ENCODE measurements around the gene RHD. TPM values are rescaled to one million over a fixed set of nuclear protein-coding genes. Genes with fewer than 3 reads are reported as not detected.
"Not testable (repeated sequence)": the region's sequence is repeated elsewhere in the genome, so short reads cannot be mapped to it uniquely, and the experiment has no call there.

Gene RHD
- total RNA-seq, 1 experiment from 2014 or later, result not detected

DNA sequence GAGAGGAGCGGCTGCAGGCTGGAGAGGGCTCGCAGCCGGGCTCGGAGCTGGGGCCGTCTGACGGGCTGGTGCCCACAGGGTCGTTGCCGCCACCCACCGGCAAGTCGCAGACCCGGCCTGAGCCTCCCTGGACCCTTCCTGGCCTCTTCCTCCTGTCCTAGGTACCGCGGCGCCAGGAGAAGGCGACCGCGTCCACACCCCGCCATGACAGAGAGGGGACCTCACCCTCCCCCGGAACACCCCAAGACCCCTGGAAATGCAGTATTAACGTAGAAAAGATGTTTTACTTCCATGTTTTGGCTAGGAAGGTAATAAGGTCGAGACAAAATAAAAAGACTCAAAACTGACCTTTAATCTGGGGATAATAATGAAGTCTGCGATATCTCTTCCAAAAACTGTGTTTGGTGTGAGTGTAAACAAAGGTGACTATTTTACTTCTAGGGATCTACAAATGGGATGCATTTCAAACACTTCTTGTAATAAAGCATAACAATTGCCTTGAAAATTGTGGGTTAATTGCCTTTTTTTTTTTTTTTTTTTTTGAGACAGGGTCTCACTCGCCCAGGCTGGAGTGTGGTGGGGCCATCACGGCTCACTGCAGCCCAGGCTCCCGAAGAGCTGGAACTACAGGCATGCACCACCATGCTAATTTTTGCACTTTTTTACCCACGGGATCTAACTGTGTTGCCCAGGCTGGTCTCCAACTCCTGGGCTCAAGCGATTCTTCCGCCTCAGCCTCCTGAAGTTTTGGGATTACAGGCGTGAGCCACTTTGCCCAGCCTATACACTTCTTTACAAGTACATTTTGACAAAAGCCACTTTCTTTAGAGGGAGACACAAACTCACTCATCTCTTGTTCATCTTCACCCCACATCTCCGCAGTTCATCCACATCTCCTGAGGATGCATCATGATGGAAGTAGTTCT is 24.2 kb upstream of the RHD start:
- H3K9me3 ChIP-seq, result no peaks in the 10 kb centered on the region
- H3K27me3 ChIP-seq, result no peaks in the 10 kb centered on the region
- DNase-seq, result no peak
- peak overlapping the region; percentile 85 for H3K4me3 ChIP-seq
- H3K36me3 ChIP-seq, result peaks cover 37% of the 10 kb centered on the region

DNA sequence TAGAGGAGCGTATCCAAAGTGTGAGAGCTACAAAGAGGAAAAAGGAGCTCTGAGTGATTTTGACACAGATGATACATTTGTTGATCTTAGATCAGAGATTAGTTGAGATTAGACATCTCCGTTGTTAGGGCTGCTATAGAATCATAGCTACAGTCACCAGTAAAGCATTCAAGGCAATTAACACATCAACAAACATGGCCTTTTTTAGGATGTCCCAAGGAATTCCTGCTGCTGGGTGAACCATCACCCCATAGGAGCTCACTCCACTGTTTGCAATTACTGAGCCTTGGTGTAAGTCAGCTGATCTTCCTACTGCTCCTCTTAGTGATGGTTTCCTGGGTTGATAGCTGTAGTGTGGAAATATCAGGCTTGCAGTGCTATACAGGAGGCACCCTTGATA is 18.4 kb upstream of the RHD start:
- no peaks in the 10 kb centered on the region for H3K9me3 ChIP-seq
- H3K27me3 ChIP-seq, result no peaks in the 10 kb centered on the region
- DNase-seq, result no peak
- H3K4me3 ChIP-seq, result no peak overlapping the region
- H3K36me3 ChIP-seq, result no peaks in the 10 kb centered on the region

DNA sequence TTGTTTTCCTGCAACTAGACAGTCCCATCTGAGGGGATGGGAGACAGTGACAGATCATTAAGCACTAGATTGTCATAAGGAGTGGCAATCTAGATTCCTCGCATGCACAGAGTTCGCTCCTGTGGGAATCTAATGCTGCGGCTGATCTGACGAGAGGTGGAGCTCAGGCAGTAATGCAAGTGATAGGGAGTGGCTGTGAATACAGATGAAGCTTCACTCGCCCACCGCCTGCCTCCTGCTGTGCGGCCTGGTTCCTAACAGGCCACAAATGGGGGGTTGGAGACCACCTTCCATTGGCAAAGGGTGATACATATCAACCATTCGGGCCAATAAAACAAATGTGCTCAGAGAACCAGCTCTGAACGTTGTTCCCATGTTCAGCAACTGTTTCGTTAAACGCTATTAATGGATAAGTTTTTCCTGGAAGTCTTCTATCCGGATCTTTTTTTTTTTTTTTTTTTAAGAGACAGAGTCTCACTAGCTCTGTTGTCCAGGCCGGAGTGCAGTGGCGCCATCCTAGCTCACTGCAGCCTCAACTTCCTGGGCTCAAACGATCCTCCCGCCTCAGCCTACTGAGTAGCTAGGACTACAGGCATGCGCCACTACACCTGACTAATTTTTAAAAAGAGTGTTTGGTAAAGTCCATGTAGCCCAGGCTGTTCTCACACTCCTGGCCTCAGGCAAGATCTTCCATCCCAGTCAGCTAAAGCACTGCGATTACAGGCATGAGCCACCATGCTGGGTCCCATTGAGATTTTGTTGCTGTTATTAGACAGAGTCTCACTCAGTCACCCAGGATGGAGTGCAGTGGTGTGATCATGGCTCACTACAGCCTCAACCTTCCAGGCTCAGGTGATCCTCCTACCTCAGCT is 16.4 kb upstream of the RHD start:
- Histone ChIP-seq H3K9me3 (no peaks in the 10 kb centered on the region), H3K36me3 (no peaks in the 10 kb centered on the region), H3K27me3 (no peaks in the 10 kb centered on the region), H3K4me3 (no peak overlapping the region)
- no peak for DNase-seq

DNA sequence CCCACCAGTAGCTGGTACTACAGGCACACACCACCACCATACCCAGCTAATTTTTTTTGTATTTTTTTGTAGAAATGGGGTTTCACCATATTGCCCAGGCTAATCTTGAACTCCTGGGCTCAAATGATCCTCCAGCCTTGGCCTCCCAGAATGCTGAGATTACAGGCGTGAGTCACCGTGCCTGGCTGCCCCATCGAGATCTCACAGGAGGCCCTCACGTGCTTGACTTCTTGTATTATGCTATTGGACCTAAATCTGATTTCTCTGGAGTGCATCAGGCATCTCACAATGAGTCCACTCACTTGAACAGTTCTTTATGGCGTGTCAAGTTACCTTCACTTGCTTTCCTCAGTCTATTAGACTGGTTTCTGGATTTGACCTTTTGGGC is 15.7 kb upstream of the RHD start:
- H3K36me3 ChIP-seq, result no peaks in the 10 kb centered on the region
- H3K4me3 ChIP-seq, result no peak overlapping the region
- DNase-seq, result peak; percentile 78
- no peaks in the 10 kb centered on the region for H3K9me3 ChIP-seq
- H3K27me3 ChIP-seq, result no peaks in the 10 kb centered on the region

DNA sequence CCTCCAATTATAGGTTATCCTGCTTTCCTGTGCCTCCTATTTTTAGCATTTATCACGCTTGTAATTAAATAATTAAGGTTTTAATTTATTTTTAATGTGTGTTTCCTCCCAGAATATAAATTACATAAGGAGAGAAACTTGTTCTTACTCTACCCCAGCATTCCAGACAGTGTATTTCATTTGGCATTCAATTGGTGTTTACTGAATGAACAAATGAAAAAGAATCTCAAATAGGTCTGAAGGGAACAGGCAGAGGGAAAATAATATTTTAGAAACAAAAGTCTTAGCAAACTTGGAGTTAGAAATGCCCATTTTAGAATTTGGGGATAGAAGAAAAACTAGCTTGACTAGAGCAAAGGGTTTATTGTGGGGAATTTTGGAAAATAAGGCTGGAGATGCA is 15.1 kb upstream of the RHD start:
- Histone ChIP-seq H3K27me3 (no peaks in the 10 kb centered on the region), H3K4me3 (no peak overlapping the region), H3K36me3 (no peaks in the 10 kb centered on the region; the same call in 1 of the 2 replicates), H3K9me3 (no peaks in the 10 kb centered on the region)
- DNase-seq, result no peak

DNA sequence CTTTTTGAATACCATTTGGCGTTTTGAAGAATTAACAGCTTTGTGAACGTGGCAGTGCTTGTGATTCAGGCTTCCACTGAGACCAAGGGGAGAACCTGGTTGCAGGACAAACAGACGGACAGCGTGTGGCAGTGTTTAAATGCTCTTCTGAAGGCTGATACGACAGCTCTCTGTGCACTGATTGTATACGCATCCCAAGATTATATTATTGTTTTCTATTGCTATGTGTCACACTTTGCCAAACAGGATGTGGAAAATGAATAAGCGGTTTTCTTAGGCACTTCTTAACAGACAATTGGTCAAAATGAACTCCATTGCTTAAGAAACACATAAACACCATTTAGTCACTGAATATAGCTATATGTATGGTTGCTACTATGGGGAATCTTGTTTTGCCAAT is 12.5 kb upstream of the RHD start:
- DNase-seq, H3K27me3 ChIP-seq, H3K9me3 ChIP-seq, H3K36me3 ChIP-seq, H3K4me3 ChIP-seq: not testable (repeated sequence)

DNA sequence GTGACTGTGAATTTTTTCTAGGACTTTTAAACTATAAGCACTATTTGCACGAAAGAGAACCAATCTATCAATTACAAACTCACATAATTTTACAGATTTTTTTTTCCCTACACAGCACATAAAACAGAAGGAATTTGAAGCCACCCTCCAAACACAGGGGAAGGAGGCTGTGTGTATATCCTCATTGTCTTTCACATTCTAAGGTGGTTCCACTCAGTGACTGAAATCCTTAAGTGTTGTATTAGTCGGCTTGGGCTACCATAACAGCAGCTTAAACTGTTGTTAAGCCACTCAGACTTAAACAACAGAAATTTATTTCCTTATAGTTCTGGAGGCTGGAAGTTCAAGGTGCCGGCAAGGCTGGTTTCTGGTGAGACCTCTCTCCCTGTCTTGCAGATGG is 12.0 kb upstream of the RHD start:
- H3K27me3 ChIP-seq, H3K36me3 ChIP-seq, H3K4me3 ChIP-seq, H3K9me3 ChIP-seq, DNase-seq: not testable (repeated sequence)

DNA sequence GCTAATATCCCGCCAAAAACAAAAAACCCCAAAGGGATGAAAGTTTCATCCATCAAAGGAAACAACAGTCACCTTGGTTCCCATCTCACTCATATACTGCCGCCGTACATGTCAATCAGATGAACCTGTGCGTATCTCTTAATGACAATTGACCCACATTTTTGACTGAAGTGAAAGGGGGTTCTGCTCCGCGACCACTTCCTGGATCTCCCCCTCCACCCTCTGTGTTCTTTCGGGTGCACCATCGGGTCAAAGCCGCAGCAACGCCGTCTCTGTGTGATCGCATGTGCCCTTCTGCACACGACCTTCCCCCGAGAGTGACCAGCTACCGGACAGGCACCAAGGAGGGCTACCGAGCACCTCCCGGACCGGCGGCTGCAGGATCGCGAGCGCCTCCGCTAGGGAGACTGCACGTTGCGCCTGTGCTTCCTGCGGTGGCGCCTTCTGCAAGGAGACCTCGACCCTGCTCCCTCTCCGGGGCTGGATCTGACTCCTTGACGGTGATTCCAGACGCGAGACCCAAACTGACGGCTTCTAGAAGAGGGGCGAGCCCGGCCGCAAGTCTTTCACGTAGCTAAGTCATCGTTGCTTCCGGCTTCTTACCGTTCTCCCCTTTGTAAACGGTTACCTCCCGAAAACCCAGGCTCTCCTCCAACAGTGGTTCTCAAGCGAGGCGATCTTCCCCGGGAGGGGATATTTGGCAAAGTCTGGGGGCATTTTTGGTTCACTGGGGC is 5.6 kb upstream of the RHD start:
- not testable (repeated sequence) for H3K27me3 ChIP-seq, H3K9me3 ChIP-seq, H3K36me3 ChIP-seq
- peak; percentile 45 for DNase-seq
- H3K4me3 ChIP-seq, result peak overlapping the region; percentile 53

DNA sequence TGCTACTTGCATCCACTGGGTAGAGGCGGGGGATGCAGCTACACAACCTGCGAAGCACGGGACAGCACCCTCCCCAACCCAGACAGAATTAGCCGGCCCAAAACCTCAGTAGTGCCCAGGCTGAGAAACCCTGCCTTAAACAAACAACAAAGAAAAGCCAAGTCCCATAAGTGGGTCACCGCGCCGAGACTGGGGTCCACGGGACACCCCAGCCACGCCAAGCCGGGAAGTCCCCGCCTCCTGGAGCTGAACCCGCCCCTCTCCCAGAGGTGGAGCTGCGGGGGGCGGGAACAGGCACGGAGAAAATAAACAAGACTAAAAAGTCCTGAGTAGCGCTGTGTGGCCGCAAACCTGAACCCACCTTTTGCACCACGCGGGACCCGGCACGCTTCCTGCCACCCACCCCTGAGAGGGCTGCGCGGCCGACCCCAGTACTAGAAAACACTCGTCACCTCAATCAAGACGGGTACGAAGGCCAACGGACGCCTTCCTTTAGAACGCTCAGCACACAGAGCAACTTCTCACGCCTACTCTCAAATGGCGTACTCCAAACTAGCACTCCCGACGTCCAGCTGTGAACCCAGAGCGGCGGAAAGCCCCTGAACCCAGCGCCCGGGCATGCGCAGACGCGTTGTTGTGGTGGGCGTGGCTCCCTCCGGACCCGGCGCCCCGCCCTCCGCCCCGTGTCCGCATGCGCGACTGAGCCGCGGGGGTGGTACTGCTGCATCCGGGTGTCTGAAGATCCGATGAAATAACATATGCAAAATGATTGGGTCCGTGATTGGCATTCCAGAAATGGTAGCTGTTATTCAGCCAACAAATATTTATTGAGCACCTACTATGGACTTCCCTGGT is 4.8 kb upstream of the RHD start:
- peak; percentile 81 for DNase-seq
- peak overlapping the region; percentile 39 for H3K4me3 ChIP-seq

DNA sequence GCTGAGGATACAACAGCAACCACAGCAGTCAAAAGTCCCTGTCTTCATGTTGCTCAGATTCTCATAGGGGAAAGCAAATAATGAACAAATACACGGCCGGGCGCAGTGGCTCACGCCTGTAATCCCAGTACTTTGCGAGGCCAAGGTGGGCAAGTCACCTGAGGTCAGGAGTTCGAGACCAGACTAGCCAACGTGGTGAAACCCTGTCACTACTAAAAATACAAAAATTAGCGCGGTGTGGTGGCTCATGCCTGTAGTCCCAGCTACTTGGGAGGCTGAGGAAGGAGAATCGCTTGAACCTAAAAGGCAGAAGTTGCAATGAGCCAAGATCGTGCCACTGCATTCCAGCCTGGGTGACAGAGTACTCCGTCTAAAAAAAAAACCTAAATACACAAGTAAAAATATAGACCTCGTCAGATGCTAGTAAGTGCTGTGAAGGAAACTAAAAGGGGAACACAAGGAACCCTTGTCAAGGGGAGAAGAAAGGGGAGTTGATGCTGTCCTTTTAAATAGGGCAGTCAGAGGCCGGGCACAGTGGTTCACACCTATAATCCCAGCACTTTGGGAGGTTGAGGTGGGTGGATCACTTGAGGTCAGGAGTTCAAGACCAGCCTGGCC is 4.1 kb upstream of the RHD start:
- not testable (repeated sequence) for H3K36me3 ChIP-seq, DNase-seq
- H3K4me3 ChIP-seq, result peak overlapping the region; percentile 39

More for the DNA sequence above, 4.8 kb upstream of the RHD start:
- not testable (repeated sequence) for H3K36me3 ChIP-seq, H3K9me3 ChIP-seq, H3K27me3 ChIP-seq

DNA sequence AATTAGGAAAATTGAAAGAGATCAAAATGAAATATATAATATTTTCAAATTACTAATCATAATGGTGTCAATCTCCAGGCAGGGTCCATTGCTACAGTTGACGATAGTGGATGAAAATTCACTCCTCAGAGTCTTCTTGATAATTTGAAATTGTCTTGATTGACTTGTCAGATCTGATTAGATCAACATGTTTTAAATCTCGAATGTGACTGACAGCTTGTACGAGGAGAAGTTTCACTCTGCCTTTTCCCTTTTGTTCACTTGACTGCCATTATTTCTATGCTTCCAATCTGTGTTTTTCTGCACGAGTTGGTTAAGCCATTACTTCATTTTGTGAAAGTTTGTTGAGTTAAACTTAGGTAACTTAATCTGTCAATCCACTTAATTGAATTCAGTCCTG is 3.3 kb downstream of the RHD start:
- not testable (repeated sequence) for H3K36me3 ChIP-seq

More for the DNA sequence above, 4.1 kb upstream of the RHD start:
- not testable (repeated sequence) for H3K9me3 ChIP-seq, H3K27me3 ChIP-seq

DNA sequence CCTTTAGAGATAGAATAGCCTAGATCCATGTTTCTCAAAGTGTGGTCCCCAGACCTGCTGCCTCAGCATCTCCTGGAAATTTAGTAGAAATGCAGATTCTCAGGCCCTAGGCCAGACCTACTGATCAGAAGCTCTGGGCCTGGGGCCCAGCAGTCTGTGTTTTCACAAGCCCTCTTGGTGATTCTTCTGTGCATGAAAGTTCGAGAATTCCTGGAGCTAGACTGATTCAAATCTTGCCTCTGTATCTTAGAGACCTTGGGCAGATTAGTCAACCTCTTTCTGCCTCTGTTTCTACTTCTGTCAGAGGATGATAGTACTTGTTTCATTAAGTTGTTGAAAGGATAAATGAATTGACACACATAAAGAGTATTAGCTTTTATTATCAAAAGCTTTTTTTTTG is 5.0 kb downstream of the RHD start:
- not testable (repeated sequence) for H3K27me3 ChIP-seq, H3K4me3 ChIP-seq, DNase-seq, H3K9me3 ChIP-seq, H3K36me3 ChIP-seq

More for the DNA sequence above, 3.3 kb downstream of the RHD start:
- H3K27me3 ChIP-seq, DNase-seq, H3K4me3 ChIP-seq, H3K9me3 ChIP-seq: not testable (repeated sequence)

DNA sequence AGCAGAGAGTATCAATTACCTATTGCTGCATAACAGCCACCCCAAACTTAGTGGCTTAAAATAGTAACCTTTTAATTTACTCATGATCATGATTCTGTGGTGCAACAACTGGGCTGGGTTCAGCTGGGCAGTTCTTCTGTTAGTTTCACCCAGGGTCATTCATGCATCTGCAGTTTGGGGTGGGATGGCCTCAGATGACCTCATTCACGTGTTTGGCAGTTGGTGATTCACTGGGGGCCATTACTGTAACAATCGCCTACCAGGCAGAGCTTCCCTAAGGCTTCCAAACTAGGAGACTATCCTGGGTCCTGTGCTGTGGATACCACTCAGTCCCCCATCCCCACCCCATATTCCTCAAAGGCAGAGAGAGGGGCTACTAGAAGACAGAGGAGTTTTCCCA is 6.0 kb downstream of the RHD start:
- peak; percentile 23 for DNase-seq
- not testable (repeated sequence) for H3K27me3 ChIP-seq, H3K9me3 ChIP-seq, H3K36me3 ChIP-seq, H3K4me3 ChIP-seq

DNA sequence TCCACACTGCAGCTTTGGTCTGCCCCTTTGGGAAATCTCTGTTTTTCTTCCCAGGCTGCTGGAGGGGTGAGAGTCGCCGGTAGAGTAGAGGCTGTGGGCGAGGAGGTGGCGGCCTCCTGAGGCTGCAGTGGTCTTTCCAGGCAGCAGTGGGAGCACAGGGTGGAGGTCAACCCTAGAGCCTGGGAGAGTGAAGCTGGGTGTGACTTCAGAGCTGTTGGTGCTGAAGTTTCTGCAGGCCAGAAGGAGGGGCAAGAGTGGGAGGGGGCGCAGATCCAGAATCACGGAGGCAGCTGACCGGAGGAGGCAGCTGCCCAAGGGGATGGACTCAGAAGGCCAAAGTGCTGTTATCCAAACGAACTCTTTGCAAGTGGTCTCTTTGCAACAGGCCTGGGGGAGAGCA is 6.5 kb downstream of the RHD start:
- H3K4me3 ChIP-seq, H3K36me3 ChIP-seq, DNase-seq, H3K9me3 ChIP-seq, H3K27me3 ChIP-seq: not testable (repeated sequence)

DNA sequence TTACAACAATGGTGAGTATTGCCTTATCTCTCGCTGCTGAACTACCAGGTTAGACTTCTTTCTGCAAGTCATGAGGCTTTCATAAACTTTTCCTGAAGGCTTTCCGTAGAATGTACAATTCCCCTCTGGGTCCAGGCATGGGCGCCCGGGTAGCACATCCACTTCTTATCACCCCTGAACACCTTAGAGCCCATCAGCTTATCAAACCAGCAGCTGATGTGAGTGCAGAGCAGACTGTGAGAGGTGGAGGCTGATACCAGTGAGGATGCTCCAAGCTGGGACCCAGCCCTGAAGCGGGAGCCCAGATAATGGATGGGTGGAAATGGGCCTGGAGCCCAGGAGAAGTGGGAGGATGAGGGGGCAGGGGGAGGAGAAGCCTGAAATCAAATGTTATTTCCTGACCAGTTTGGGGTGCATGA is 7.4 kb downstream of the RHD start:
- H3K36me3 ChIP-seq, H3K4me3 ChIP-seq, H3K27me3 ChIP-seq, DNase-seq, H3K9me3 ChIP-seq: not testable (repeated sequence)

DNA sequence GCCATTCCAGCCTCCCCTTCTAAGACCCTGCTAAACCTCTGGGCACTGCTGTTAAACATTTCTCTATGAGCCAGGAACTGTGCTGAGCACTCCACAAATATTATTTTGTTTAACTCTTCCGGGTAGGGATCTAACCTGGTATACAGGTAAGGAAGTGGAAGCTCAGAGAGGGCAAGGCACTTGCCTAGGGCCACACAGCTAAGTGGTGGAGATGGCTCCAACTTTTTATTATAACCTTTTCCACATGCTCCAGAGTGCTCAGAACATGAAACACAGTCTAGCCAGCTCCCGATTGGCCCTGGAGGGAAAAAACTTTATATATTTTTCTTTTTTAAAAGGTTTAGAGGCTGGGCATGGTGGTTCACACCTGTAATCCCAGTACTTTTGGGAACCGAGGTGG is 13.6 kb downstream of the RHD start:
- DNase-seq, H3K27me3 ChIP-seq, H3K4me3 ChIP-seq, H3K9me3 ChIP-seq, H3K36me3 ChIP-seq: not testable (repeated sequence)

Data from MG63 (cell line).